Measurements from ENCODE around the gene KLHL9.
"Not testable (repeated sequence)": the region's sequence is repeated elsewhere in the genome, so short reads cannot be mapped to it uniquely, and the experiment has no call there.

- not testable (repeated sequence) for TF ChIP-seq CTCF, POLR2A (IDR thresholded peaks at IDR 0.05)
Observed at GRCh38 chr9:21371467-21371866, 36.3 kb upstream of the KLHL9 start.
